Endometrial microvascular endothelial cells (primary cell): ENCODE data around the gene GABRR1. TPM values are rescaled to one million over a fixed set of nuclear protein-coding genes. Genes with fewer than 3 reads are reported as not detected.
"Not testable (repeated sequence)": the region's sequence is repeated elsewhere in the genome, so short reads cannot be mapped to it uniquely, and the experiment has no call there.

Experiments used
- in situ Hi-C: cut with HindIII; loops from 2 replicates; pipeline ENCODE4 v1.10.0; 2017; ENCODE audit warnings: low sequenced_read_pairs, low pct_unique_long_range_greater_than_20kb; ENCODE audit errors: inconsistent ontology term
- total RNA-seq: library from RNA; depleted of rRNA; stranded (reverse); fragments of >200 nt; gene quantifications from one replicate; pipeline ENCODE4 v1.2.3, GENCODE V29; 2015; ENCODE audit errors: inconsistent ontology term

Gene GABRR1
- not detected for total RNA-seq

DNA sequence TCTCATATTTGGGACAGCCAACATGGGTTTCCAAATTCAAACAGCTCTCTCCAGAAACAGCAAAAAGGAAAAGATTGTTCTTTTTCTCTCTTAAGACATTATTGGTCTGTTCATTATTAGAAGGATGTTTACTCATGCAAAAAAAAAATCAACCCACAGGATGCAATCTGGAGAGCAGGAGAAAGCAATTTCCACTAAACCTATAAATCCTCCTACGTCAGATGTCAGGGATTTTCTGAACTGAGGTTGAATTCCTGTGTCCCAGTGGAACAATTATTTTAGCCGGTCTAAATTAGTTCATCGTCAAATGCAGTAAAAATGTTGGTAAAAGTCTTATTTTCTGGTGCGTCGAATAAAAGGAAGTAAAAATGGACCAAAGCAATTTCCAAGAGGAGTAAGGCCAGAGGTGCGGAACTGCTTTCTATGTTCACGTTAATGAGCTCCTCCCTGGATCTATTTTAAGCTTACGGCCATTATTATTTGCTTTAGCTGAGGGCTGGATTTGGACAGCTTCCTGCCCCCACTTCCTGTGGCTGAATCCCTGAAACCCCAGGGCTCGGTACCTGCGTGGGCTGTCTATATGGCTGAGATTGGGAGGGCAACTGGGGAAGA is at the start of gene GABRR1:
GABRR1 (minus strand) TSS at position 60 of the 612 bp plus-strand sequence; CDS start at position 24, 36 bp downstream.
- in situ Hi-C loops: no loop called here

GRCh38 chr6:89264296-89264695 is 47.1 kb upstream of the GABRR1 start:
- in situ Hi-C loops: no loop called here

GRCh38 chr6:89260832-89261231 is 43.7 kb upstream of the GABRR1 start:
- in situ Hi-C loops: no loop called here

DNA sequence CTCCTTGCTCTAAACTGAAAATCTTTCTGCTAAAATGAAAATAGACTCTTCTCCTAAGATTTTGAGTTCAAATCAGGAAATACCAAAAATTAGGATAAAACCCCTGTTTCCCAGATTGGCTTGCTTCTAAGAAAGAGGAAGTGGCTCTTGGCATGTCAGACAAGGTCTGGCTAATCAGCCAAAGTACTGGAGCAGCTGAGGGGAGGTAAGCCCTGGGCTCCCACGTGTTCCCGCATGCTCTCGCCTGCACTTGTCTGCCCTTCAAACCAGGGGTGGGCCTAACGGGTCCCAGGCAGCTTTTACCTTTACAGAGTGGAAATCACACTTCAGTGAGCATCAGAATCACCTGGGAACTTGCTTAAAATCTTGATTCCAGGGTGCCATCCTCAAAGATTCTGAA is 43.2 kb upstream of the GABRR1 start:
- in situ Hi-C loops: no loop called here

DNA sequence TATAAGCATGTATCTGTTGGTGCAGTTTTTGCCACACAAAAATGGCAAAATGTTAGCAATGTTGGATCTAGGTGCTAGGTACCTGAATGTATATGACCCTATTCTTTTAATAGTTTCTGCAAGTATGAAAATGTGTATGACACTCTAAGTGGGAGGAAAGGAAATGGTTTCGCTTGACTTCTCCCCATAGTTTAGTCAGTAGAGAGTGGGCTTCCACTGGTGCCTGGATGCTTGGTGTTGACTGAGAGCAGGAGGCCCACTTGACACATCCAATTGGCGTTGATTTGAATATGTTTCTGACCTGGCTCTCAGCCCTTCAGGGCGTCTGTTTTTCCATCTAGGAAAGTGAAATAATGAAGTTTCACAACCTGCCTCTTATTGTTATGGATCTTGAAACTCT is 41.8 kb upstream of the GABRR1 start:
- in situ Hi-C loops: no loop called here

GRCh38 chr6:89257781-89258180 is 40.6 kb upstream of the GABRR1 start:
- in situ Hi-C loops: no loop called here

- in situ Hi-C loops: no loop called here
Measured at GRCh38 chr6:89257346-89257745, 40.2 kb upstream of the GABRR1 start.

DNA sequence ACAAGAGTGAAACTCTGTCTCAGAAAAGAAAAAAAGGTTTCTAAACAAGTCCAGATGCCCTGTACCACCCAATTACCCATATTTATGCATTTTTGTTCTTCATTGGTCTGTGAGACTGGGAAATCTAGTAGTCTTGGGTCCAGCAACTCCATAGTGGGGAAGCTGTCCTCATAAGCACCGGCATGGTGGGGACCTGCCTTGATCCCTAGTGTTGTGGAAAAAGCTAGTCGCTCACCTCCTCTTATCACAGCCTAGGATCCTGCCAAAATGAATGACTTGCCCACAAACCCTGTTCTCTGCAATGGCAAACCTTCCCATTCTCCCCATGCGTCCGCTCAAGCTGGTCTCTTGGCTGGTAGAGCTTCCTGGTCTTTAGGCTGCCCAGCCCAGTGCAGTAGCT is 38.3 kb upstream of the GABRR1 start:
- in situ Hi-C loops: no loop called here

GRCh38 chr6:89254569-89254968 is 37.4 kb upstream of the GABRR1 start:
- in situ Hi-C loops: no loop called here

- in situ Hi-C loops: no loop called here
Measured at GRCh38 chr6:89252907-89253306, 35.7 kb upstream of the GABRR1 start.

- in situ Hi-C loops: no loop called here
Measured at GRCh38 chr6:89251976-89252375, 34.8 kb upstream of the GABRR1 start.

DNA sequence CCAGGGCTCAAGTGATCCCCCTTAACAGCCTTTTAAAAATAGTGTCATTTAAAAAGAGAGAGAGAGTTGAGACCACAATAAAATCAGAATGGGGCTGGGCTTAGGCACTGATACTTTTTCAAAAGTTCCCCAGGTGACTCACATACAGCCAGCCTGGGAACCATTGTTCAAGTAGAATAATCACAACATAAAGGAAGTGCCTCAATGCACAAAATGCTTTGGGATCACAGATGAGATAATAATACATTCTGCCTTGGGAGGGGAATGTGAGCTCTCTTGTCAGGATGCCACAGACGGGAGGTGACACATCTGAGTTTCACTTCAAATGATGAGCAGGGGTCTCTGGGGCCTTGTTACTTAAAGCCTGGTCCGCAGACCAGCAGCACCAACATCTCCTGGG is 34.0 kb upstream of the GABRR1 start:
- in situ Hi-C loops: no loop called here

DNA sequence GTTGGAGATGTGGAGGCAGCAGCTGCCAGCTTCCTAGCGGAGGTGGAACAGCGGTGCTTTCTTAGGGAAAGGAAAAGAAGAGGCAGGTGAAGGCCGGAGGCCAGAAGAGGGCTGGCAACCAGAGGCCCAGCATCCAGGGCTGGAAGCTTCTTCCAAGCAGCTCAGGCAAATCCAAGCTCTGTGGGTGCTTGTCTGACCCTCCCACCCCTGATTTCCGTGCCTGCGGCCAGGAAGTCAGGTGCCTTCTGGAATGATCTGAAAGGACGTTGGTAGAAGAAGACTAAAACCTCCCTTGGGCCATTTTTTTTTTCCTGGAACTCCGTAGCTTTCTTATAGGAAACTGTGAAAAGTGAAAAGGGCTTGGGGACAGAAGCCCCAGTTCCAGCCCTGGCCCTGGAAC is 33.1 kb upstream of the GABRR1 start:
- in situ Hi-C loops: no loop called here

DNA sequence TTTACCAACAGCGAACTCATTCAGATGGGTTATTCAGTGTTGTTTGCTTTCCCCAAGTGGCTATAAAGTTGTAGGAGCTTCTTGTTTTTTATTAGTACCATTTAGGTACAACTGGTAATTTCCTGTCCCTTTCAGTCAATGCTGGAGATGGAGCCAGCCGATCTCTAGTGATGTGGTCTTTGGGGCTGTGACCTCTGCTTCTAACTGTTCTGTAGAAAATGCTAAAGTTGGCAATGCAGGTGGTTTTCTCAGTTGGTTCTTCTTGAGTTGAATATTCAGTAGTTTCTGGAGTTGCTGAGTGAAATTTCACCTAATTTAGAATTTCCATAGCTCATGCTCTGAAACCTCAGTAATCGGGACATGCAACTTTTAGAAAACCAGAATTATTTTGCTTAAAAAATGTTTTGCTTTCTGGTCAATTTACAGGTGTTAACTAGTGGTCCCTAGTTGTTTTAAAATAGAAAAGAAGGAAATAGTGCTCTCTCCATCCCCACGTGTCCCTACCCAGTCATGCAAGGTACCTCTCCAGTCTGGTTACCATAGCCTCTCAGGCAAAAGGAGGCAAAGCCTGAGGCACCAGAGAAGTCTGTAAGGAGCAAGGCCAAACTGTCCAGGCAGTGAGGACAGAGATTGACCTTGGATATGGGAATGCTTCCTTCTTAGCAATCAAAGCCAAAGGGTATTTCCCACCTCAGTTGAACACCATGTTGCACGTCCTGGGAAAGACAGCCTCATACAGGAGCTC is 27.3 kb upstream of the GABRR1 start:
- in situ Hi-C loops: no loop called here

DNA sequence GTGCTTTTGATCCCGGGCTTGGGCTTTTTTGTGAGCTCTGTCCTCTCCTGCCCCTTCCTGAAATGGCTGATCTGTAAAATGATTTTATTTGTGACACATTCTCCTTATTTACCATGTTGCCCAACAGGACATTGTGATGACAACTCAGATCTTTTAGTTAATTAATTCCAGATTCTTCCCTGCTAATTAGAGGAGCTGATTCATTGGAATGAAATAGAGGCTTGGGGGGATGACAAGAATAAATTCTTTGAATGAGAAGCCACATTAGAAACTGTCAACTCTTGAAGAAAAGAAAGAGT is 26.1 kb upstream of the GABRR1 start:
- in situ Hi-C loops: no loop called here

- in situ Hi-C loops: no loop called here
Measured at GRCh38 chr6:89242574-89243330, 25.6 kb upstream of the GABRR1 start.

DNA sequence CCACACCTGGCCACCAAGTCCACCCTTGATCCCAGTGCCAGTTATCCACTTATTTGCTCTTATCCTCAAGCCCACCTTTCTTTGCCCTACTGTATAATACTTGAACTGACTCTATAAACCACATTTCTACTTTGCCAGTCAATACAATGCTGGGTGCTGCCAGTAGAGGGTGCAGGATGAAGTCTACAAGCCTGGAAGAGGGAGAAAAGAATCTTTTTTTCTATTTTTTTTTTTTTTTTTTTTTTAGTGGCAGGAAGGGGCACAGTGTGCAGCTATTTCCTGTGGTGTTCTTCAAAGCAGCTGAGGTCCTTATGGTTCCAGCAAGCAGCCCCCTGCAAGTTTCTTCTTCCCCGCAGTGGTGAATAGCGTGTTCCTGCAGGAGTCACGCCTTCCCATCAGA is 22.2 kb upstream of the GABRR1 start:
- in situ Hi-C loops: no loop called here

- in situ Hi-C loops: no loop called here
Measured at GRCh38 chr6:89237158-89237557, 20.0 kb upstream of the GABRR1 start.

DNA sequence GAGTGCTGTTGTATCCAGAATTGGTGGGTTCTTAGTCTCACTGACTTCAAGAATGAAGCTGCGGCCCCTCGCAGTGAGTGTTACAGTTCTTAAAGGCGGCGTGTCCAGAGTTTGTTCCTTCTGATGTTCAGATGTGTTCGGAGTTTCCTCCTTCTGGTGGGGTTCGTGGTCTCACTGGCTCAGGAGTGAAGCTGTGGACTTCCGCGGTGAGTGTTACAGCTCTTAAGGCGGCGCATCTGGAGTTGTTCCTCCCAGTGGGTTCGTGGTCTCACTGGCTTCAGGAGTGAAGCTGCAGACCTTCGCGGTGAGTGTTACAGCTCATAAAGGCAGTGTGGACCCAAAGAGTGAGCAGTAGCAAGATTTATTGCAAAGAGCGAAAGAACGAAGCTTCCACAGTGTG is 16.4 kb upstream of the GABRR1 start:
- in situ Hi-C loops: not testable (repeated sequence)

DNA sequence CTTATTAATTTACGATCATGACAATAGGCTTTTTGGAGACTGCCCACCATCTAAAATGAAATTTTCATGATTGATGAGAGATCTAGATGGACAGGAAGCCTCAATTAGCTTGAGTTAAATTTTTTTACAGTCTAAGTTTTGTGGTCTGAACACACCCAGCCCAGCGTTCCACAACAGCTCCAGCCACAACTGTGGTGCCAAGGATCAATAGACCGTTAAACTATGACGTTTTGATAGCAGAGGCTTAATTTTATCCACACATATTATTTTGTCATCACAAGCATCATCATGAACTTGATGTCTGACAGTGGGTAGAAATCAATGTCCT is 5.5 kb upstream of the GABRR1 start:
- in situ Hi-C loops: no loop called here
